Measurements from ENCODE around the gene SYF2. TPM values are rescaled to one million over a fixed set of nuclear protein-coding genes. Genes with fewer than 3 reads are reported as not detected.
A peak's percentile ranks its signal among the peaks of the same experiment; 100 is the strongest.
"Not testable (repeated sequence)": the region's sequence is repeated elsewhere in the genome, so short reads cannot be mapped to it uniquely, and the experiment has no call there.

SYF2 gene
- total and polyA plus RNA-seq, 2 donors: 86.6 to 150 TPM

GRCh38 chr1:25267288-25268142, 35.2 kb upstream of the SYF2 start:
- H3K4me1 ChIP-seq (ENCODE audit: control insufficient read depth in 2 of 2, insufficient read depth in 2 of 2, low read length in 2 of 2): not testable (repeated sequence)
- under 1% methylated on average over 43 of the region's 56 CpGs for WGBS

DNA sequence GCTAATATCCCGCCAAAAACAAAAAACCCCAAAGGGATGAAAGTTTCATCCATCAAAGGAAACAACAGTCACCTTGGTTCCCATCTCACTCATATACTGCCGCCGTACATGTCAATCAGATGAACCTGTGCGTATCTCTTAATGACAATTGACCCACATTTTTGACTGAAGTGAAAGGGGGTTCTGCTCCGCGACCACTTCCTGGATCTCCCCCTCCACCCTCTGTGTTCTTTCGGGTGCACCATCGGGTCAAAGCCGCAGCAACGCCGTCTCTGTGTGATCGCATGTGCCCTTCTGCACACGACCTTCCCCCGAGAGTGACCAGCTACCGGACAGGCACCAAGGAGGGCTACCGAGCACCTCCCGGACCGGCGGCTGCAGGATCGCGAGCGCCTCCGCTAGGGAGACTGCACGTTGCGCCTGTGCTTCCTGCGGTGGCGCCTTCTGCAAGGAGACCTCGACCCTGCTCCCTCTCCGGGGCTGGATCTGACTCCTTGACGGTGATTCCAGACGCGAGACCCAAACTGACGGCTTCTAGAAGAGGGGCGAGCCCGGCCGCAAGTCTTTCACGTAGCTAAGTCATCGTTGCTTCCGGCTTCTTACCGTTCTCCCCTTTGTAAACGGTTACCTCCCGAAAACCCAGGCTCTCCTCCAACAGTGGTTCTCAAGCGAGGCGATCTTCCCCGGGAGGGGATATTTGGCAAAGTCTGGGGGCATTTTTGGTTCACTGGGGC, 34.4 kb upstream of the SYF2 start:
- not testable (repeated sequence) for H3K36me3 ChIP-seq (ENCODE audit: control insufficient read depth in 2 of 2, insufficient read depth in 2 of 2, low read length in 1 of 2); H3K27ac ChIP-seq (ENCODE audit: low read depth in 1 of 2, low read length in 1 of 2); H3K4me1 ChIP-seq (ENCODE audit: control insufficient read depth in 2 of 2, insufficient read depth in 2 of 2, low read length in 2 of 2); H3K27me3 ChIP-seq (ENCODE audit: control insufficient read depth in 2 of 2, insufficient read depth in 1 of 2, low read length in 1 of 2); H3K9me3 ChIP-seq (ENCODE audit: control insufficient read depth in 2 of 2, insufficient read depth in 1 of 2, low read length in 1 of 2)
- H3K4me3 ChIP-seq (ENCODE audit: low read length in 2 of 2): peak overlapping the region; percentile 50 to 56
- under 1% methylated on average over 26 of the region's 45 CpGs for WGBS
- peak in 2 of 9 donors; percentile 13 to 50 for DNase-seq (ENCODE audit: low read depth in 6 of 9, low spot score in 9 of 9)

More at GRCh38 chr1:25267288-25268142, 35.2 kb upstream of the SYF2 start:
- not testable (repeated sequence) for H3K36me3 ChIP-seq (ENCODE audit: control insufficient read depth in 2 of 2, insufficient read depth in 2 of 2, low read length in 1 of 2); H3K9me3 ChIP-seq (ENCODE audit: control insufficient read depth in 2 of 2, insufficient read depth in 1 of 2, low read length in 1 of 2); H3K27me3 ChIP-seq (ENCODE audit: control insufficient read depth in 2 of 2, insufficient read depth in 1 of 2, low read length in 1 of 2)
- Histone ChIP-seq H3K27ac (ENCODE audit: low read depth in 1 of 2, low read length in 1 of 2) (peak overlapping the region; percentile 87 to 93), H3K4me3 (ENCODE audit: low read length in 2 of 2) (peak overlapping the region; percentile 46 to 47)
- peak in 8 of 9 donors; percentile 36 to 89 (median 60) for DNase-seq (ENCODE audit: low read depth in 6 of 9, low spot score in 9 of 9)

- not testable (repeated sequence) for H3K27ac ChIP-seq (ENCODE audit: low read depth in 1 of 2, low read length in 1 of 2); H3K9me3 ChIP-seq (ENCODE audit: control insufficient read depth in 2 of 2, insufficient read depth in 1 of 2, low read length in 1 of 2); H3K4me3 ChIP-seq (ENCODE audit: low read length in 2 of 2); DNase-seq (ENCODE audit: low read depth in 6 of 9, low spot score in 9 of 9); H3K27me3 ChIP-seq (ENCODE audit: control insufficient read depth in 2 of 2, insufficient read depth in 1 of 2, low read length in 1 of 2); H3K4me1 ChIP-seq (ENCODE audit: control insufficient read depth in 2 of 2, insufficient read depth in 2 of 2, low read length in 2 of 2); H3K36me3 ChIP-seq (ENCODE audit: control insufficient read depth in 2 of 2, insufficient read depth in 2 of 2, low read length in 1 of 2)
- 98% methylated on average over 3 of the region's 3 CpGs for WGBS
Measured at GRCh38 chr1:25260336-25260735, 28.0 kb upstream of the SYF2 start.

DNA sequence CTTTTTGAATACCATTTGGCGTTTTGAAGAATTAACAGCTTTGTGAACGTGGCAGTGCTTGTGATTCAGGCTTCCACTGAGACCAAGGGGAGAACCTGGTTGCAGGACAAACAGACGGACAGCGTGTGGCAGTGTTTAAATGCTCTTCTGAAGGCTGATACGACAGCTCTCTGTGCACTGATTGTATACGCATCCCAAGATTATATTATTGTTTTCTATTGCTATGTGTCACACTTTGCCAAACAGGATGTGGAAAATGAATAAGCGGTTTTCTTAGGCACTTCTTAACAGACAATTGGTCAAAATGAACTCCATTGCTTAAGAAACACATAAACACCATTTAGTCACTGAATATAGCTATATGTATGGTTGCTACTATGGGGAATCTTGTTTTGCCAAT, 27.5 kb upstream of the SYF2 start:
- WGBS: 64% methylated on average over 7 of the region's 7 CpGs
- not testable (repeated sequence) for DNase-seq (ENCODE audit: low read depth in 6 of 9, low spot score in 9 of 9); H3K4me1 ChIP-seq (ENCODE audit: control insufficient read depth in 2 of 2, insufficient read depth in 2 of 2, low read length in 2 of 2); H3K36me3 ChIP-seq (ENCODE audit: control insufficient read depth in 2 of 2, insufficient read depth in 2 of 2, low read length in 1 of 2); H3K27ac ChIP-seq (ENCODE audit: low read depth in 1 of 2, low read length in 1 of 2); H3K27me3 ChIP-seq (ENCODE audit: control insufficient read depth in 2 of 2, insufficient read depth in 1 of 2, low read length in 1 of 2); H3K9me3 ChIP-seq (ENCODE audit: control insufficient read depth in 2 of 2, insufficient read depth in 1 of 2, low read length in 1 of 2); H3K4me3 ChIP-seq (ENCODE audit: low read length in 2 of 2)

- H3K27ac ChIP-seq (ENCODE audit: low read depth in 1 of 2, low read length in 1 of 2): no peak overlapping the region
- 92% methylated on average over 1 of the region's 1 CpG for WGBS
- no peak overlapping the region for H3K4me3 ChIP-seq (ENCODE audit: low read length in 2 of 2)
Measured at GRCh38 chr1:25257196-25257595, 24.9 kb upstream of the SYF2 start.

DNA sequence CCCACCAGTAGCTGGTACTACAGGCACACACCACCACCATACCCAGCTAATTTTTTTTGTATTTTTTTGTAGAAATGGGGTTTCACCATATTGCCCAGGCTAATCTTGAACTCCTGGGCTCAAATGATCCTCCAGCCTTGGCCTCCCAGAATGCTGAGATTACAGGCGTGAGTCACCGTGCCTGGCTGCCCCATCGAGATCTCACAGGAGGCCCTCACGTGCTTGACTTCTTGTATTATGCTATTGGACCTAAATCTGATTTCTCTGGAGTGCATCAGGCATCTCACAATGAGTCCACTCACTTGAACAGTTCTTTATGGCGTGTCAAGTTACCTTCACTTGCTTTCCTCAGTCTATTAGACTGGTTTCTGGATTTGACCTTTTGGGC, 24.3 kb upstream of the SYF2 start:
- no peaks in the 10 kb centered on the region for H3K27me3 ChIP-seq (ENCODE audit: control insufficient read depth in 2 of 2, insufficient read depth in 1 of 2, low read length in 1 of 2)
- no peak for DNase-seq (ENCODE audit: low read depth in 6 of 9, low spot score in 9 of 9)
- H3K4me3 ChIP-seq (ENCODE audit: low read length in 2 of 2): no peak overlapping the region
- H3K27ac ChIP-seq (ENCODE audit: low read depth in 1 of 2, low read length in 1 of 2): no peak overlapping the region
- no peaks in the 10 kb centered on the region for H3K36me3 ChIP-seq (ENCODE audit: control insufficient read depth in 2 of 2, insufficient read depth in 2 of 2, low read length in 1 of 2)
- 93% methylated on average over 5 of the region's 5 CpGs for WGBS
- no peaks in the 10 kb centered on the region for H3K9me3 ChIP-seq (ENCODE audit: control insufficient read depth in 2 of 2, insufficient read depth in 1 of 2, low read length in 1 of 2)
- no peaks in the 10 kb centered on the region for H3K4me1 ChIP-seq (ENCODE audit: control insufficient read depth in 2 of 2, insufficient read depth in 2 of 2, low read length in 2 of 2)

More at GRCh38 chr1:25257196-25257595, 24.9 kb upstream of the SYF2 start:
- Histone ChIP-seq H3K4me1 (ENCODE audit: control insufficient read depth in 2 of 2, insufficient read depth in 2 of 2, low read length in 2 of 2) (no peaks in the 10 kb centered on the region), H3K36me3 (ENCODE audit: control insufficient read depth in 2 of 2, insufficient read depth in 2 of 2, low read length in 1 of 2) (no peaks in the 10 kb centered on the region), H3K9me3 (ENCODE audit: control insufficient read depth in 2 of 2, insufficient read depth in 1 of 2, low read length in 1 of 2) (no peaks in the 10 kb centered on the region), H3K27me3 (ENCODE audit: control insufficient read depth in 2 of 2, insufficient read depth in 1 of 2, low read length in 1 of 2) (no peaks in the 10 kb centered on the region)
- no peak for DNase-seq (ENCODE audit: low read depth in 6 of 9, low spot score in 9 of 9)

DNA sequence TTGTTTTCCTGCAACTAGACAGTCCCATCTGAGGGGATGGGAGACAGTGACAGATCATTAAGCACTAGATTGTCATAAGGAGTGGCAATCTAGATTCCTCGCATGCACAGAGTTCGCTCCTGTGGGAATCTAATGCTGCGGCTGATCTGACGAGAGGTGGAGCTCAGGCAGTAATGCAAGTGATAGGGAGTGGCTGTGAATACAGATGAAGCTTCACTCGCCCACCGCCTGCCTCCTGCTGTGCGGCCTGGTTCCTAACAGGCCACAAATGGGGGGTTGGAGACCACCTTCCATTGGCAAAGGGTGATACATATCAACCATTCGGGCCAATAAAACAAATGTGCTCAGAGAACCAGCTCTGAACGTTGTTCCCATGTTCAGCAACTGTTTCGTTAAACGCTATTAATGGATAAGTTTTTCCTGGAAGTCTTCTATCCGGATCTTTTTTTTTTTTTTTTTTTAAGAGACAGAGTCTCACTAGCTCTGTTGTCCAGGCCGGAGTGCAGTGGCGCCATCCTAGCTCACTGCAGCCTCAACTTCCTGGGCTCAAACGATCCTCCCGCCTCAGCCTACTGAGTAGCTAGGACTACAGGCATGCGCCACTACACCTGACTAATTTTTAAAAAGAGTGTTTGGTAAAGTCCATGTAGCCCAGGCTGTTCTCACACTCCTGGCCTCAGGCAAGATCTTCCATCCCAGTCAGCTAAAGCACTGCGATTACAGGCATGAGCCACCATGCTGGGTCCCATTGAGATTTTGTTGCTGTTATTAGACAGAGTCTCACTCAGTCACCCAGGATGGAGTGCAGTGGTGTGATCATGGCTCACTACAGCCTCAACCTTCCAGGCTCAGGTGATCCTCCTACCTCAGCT, 23.6 kb upstream of the SYF2 start:
- H3K27ac ChIP-seq (ENCODE audit: low read depth in 1 of 2, low read length in 1 of 2): no peak overlapping the region
- H3K4me1 ChIP-seq (ENCODE audit: control insufficient read depth in 2 of 2, insufficient read depth in 2 of 2, low read length in 2 of 2): no peaks in the 10 kb centered on the region
- no peak overlapping the region for H3K4me3 ChIP-seq (ENCODE audit: low read length in 2 of 2)
- 95% methylated on average over 18 of the region's 18 CpGs for WGBS
- DNase-seq (ENCODE audit: low read depth in 6 of 9, low spot score in 9 of 9): no peak
- no peaks in the 10 kb centered on the region for H3K9me3 ChIP-seq (ENCODE audit: control insufficient read depth in 2 of 2, insufficient read depth in 1 of 2, low read length in 1 of 2)
- no peaks in the 10 kb centered on the region for H3K36me3 ChIP-seq (ENCODE audit: control insufficient read depth in 2 of 2, insufficient read depth in 2 of 2, low read length in 1 of 2)
- no peaks in the 10 kb centered on the region for H3K27me3 ChIP-seq (ENCODE audit: control insufficient read depth in 2 of 2, insufficient read depth in 1 of 2, low read length in 1 of 2)

DNA sequence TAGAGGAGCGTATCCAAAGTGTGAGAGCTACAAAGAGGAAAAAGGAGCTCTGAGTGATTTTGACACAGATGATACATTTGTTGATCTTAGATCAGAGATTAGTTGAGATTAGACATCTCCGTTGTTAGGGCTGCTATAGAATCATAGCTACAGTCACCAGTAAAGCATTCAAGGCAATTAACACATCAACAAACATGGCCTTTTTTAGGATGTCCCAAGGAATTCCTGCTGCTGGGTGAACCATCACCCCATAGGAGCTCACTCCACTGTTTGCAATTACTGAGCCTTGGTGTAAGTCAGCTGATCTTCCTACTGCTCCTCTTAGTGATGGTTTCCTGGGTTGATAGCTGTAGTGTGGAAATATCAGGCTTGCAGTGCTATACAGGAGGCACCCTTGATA, 21.6 kb upstream of the SYF2 start:
- no peak overlapping the region for H3K27ac ChIP-seq (ENCODE audit: low read depth in 1 of 2, low read length in 1 of 2)
- no peaks in the 10 kb centered on the region for H3K9me3 ChIP-seq (ENCODE audit: control insufficient read depth in 2 of 2, insufficient read depth in 1 of 2, low read length in 1 of 2)
- WGBS: 97% methylated on average over 2 of the region's 2 CpGs
- no peak for DNase-seq (ENCODE audit: low read depth in 6 of 9, low spot score in 9 of 9)
- H3K36me3 ChIP-seq (ENCODE audit: control insufficient read depth in 2 of 2, insufficient read depth in 2 of 2, low read length in 1 of 2): no peaks in the 10 kb centered on the region
- no peak overlapping the region for H3K4me3 ChIP-seq (ENCODE audit: low read length in 2 of 2)
- no peaks in the 10 kb centered on the region for H3K27me3 ChIP-seq (ENCODE audit: control insufficient read depth in 2 of 2, insufficient read depth in 1 of 2, low read length in 1 of 2)
- no peaks in the 10 kb centered on the region for H3K4me1 ChIP-seq (ENCODE audit: control insufficient read depth in 2 of 2, insufficient read depth in 2 of 2, low read length in 2 of 2)

Measured in thymus (tissue), 11 donors.